ENCODE measurements around the gene C9orf152. TPM values are rescaled to one million over a fixed set of nuclear protein-coding genes. Genes with fewer than 3 reads are reported as not detected.

C9orf152 gene, protein sequence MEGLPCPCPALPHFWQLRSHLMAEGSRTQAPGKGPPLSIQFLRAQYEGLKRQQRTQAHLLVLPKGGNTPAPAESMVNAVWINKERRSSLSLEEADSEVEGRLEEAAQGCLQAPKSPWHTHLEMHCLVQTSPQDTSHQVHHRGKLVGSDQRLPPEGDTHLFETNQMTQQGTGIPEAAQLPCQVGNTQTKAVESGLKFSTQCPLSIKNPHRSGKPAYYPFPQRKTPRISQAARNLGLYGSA
- under 0.01 TPM in 1 of 2 replicates, not detected in the other for total RNA-seq (ENCODE audit: low replicate concordance)

DNA sequence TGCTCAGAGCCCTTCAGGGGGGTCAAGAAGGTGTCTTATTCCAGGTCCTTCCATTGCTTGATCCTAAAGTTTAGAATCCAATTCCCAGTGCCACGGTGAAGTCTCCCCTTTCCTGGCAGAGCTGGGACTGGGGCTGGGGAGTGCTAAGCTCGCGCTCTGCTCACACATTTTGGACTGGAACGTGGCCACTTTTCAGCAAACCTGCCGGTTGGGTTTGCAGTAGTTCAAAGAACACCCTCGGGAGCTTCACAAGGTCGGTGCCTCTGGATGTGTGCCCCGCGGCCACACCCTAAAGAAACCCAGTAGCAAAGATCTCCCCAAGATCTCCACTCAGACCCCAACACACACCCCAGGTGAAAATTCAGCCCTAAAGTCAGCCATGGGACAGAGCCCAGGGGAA lies at the start of gene C9orf152:
TSS of gene C9orf152 (minus strand) at position 129 of the 400 bp plus-strand sequence. CDS start 580 bp downstream, outside the sequence.

GRCh38 chr9:110256380-110257096 lies 48.6 kb upstream of the C9orf152 start, which contains the start of gene TXN:
Gene TXN, minus strand, starts transcription at chr9:110256507. Its CDS starts 72 bp downstream, at chr9:110256435.

Other genes starting within 250 kb of the C9orf152 start
- 271 and 415 TPM in 2 replicates for gene TXN, start 48.3 kb upstream of the C9orf152 start, total RNA-seq (ENCODE audit: low replicate concordance)
- gene TXNDC8, start 129.7 kb upstream of the C9orf152 start, total RNA-seq (ENCODE audit: low replicate concordance) = not detected in 2 replicates